Peyer's patch (tissue), 4 donors: ENCODE measurements around the gene ATOSA.

Experiments
- POLR2A ChIP-seq, 2 donors: fragments of 450-650 bp; IDR thresholded peaks; one replicate each; pipeline ENCODE4 v1.5.1; 2017; ENCODE audit warnings: antibody characterized with exemption in 2 of 2, mild to moderate bottlenecking in 2 of 2, moderate library complexity in 2 of 2
- TF ChIP-seq, protein P1 (sequence below), 6 experiments: fragments of 450-650 bp in 4 of 6; fragments of 200-600 bp in 2 of 6; sonication (generic) in 1 of 6; IDR thresholded peaks; one replicate each; pipeline ENCODE4 v1.5.1; 2017 to 2019; ENCODE audit warnings: antibody characterized with exemption in 6 of 6, mild to moderate bottlenecking in 3 of 6, moderate library complexity in 1 of 6

DNA sequence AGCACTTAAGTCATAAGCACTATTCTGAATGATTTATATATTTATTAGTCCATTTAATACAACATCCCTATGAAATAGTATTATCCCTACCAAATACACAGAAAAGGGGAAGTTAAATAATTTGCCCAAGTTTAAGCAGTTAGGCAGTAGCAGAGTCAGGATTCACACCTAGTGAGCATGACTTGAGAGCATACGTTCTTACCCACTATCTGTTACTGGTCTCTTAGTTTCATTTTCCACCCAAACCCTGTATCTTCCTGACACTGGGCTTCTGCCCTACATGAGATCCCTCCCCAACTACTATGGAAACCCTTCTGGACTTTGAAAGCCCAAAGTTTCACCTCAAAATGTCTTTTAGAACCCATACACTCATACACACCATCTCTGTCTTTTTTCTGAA is 4.4 kb upstream of the ATOSA start:
- TF ChIP-seq POLR2A (IDR thresholded peaks at IDR 0.05), result no peak
- TF ChIP-seq, protein P1, sequence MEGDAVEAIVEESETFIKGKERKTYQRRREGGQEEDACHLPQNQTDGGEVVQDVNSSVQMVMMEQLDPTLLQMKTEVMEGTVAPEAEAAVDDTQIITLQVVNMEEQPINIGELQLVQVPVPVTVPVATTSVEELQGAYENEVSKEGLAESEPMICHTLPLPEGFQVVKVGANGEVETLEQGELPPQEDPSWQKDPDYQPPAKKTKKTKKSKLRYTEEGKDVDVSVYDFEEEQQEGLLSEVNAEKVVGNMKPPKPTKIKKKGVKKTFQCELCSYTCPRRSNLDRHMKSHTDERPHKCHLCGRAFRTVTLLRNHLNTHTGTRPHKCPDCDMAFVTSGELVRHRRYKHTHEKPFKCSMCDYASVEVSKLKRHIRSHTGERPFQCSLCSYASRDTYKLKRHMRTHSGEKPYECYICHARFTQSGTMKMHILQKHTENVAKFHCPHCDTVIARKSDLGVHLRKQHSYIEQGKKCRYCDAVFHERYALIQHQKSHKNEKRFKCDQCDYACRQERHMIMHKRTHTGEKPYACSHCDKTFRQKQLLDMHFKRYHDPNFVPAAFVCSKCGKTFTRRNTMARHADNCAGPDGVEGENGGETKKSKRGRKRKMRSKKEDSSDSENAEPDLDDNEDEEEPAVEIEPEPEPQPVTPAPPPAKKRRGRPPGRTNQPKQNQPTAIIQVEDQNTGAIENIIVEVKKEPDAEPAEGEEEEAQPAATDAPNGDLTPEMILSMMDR (IDR thresholded peaks at IDR 0.05), result no peak
